ENCODE results near the gene TRPM7.

Gene TRPM7

DNA sequence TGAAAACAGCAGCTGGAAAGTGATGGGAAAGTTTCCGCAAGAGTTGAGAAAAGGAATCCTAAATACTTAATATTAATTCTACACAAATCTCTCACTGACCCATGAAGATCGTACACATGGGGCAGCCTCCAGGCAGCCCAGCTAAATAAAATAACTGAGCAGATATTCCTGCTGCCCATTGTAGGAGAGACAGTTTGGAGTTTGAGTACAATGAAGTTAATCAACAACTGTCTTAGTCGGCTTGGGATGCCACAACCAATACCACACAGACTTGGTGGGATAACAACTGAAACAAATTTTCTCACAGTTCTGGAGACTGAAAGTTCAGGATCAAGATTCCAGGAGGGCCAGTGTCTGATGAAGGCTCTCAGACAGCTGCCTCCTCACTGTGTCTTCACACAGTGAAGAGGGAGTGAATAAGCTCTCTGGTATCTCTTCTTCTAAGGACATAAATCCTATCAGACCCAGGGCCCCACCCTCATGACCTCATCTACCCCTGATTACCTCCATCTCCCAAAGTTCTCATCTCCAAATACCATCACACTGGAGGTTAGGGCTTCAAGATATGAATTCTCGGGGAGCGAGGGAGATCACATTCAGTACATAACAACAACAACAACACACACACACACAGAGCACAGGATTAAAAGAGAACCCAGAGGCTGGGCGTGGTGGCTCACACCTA lies 9.7 kb downstream of the TRPM7 start:
- TF ChIP-seq, protein P1, sequence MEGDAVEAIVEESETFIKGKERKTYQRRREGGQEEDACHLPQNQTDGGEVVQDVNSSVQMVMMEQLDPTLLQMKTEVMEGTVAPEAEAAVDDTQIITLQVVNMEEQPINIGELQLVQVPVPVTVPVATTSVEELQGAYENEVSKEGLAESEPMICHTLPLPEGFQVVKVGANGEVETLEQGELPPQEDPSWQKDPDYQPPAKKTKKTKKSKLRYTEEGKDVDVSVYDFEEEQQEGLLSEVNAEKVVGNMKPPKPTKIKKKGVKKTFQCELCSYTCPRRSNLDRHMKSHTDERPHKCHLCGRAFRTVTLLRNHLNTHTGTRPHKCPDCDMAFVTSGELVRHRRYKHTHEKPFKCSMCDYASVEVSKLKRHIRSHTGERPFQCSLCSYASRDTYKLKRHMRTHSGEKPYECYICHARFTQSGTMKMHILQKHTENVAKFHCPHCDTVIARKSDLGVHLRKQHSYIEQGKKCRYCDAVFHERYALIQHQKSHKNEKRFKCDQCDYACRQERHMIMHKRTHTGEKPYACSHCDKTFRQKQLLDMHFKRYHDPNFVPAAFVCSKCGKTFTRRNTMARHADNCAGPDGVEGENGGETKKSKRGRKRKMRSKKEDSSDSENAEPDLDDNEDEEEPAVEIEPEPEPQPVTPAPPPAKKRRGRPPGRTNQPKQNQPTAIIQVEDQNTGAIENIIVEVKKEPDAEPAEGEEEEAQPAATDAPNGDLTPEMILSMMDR (IDR thresholded peaks at IDR 0.05; ENCODE audit: poor library complexity, severe bottlenecking) = no peak
- Histone ChIP-seq H3K27ac (ENCODE audit: poor library complexity, severe bottlenecking) (peak overlapping the region; percentile 29), H3K36me3 (ENCODE audit: low read depth) (peaks cover 51% of the 10 kb centered on the region), H3K9me3 (ENCODE audit: severe bottlenecking) (no peaks in the 10 kb centered on the region), H3K4me3 (ENCODE audit: severe bottlenecking) (no peak overlapping the region), H3K27me3 (ENCODE audit: insufficient read depth, poor library complexity, severe bottlenecking) (no peaks in the 10 kb centered on the region), H3K4me1 (ENCODE audit: insufficient read depth, poor library complexity, severe bottlenecking) (peaks cover 16% of the 10 kb centered on the region)
- DNase-seq (ENCODE audit: low spot score) = no peak
- peak; percentile 99 for ATAC-seq (ENCODE audit: low read depth)

DNA sequence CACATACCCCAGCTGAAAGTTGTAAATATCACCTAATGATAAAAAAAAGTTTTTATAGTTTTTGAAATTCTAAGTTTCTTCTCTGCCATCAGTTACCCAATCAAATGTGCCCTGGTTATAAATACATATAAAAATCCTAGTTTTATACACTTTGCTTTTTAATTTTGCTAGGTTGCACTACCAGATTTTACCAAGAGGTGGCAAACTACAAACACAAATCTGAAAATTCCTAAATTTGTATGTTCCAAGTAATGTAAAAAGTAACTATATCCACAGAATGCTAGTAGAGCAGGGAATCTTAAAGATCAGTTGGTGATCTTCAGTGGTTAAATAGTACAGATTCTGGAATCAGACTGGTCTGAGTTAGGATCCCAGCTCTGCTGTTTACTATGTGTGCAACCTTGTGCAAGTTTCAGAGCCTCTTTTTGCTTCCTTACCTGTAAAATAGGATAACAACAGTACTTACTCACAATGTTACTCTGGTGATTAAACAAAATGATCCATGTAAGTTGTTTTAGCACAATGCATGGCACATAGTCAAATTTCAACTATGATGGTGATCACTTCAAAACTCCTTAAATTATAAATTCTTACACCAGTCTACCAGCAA lies 11.0 kb downstream of the TRPM7 start:
- H3K27ac ChIP-seq (ENCODE audit: poor library complexity, severe bottlenecking) = peak overlapping the region; percentile 29
- ATAC-seq (ENCODE audit: low read depth) (peak; percentile 10; the same call in 2 of the 3 replicates), DNase-seq (ENCODE audit: low spot score) (no peak)
- TF ChIP-seq, protein P1 (IDR thresholded peaks at IDR 0.05; ENCODE audit: poor library complexity, severe bottlenecking) = peak; percentile 98
- H3K27me3 ChIP-seq (ENCODE audit: insufficient read depth, poor library complexity, severe bottlenecking) = no peaks in the 10 kb centered on the region
- peaks cover 46% of the 10 kb centered on the region for H3K36me3 ChIP-seq (ENCODE audit: low read depth)
- no peaks in the 10 kb centered on the region for H3K9me3 ChIP-seq (ENCODE audit: severe bottlenecking)
- no peak overlapping the region for H3K4me3 ChIP-seq (ENCODE audit: severe bottlenecking)
- peaks cover 13% of the 10 kb centered on the region for H3K4me1 ChIP-seq (ENCODE audit: insufficient read depth, poor library complexity, severe bottlenecking)

DNA sequence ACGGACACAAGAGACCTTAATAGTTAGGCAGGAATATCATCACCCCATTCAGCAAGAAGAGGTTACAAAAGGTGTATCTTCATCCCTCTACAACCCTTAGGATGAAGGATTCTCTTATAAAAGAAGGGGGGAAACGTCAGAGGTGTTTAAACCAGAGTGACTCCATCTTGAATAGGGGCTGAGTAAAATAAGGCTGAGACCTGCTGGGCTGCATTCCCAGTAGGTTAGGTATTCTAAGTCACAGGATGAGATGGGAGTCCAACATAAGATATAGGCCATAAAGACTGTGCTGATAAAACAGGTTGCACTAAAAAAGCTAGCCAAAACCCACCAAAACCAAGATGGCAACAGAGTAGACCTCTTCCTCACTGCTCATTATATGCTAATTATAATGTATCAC lies 16.5 kb downstream of the TRPM7 start:
- Histone ChIP-seq H3K9me3 (ENCODE audit: severe bottlenecking) (no peaks in the 10 kb centered on the region), H3K4me1 (ENCODE audit: insufficient read depth, poor library complexity, severe bottlenecking) (no peaks in the 10 kb centered on the region), H3K27ac (ENCODE audit: poor library complexity, severe bottlenecking) (no peak overlapping the region), H3K27me3 (ENCODE audit: insufficient read depth, poor library complexity, severe bottlenecking) (no peaks in the 10 kb centered on the region), H3K4me3 (ENCODE audit: severe bottlenecking) (no peak overlapping the region), H3K36me3 (ENCODE audit: low read depth) (peaks cover 52% of the 10 kb centered on the region)
- TF ChIP-seq, protein P1 (IDR thresholded peaks at IDR 0.05; ENCODE audit: poor library complexity, severe bottlenecking) = no peak
- no peak for ATAC-seq (ENCODE audit: low read depth)
- DNase-seq (ENCODE audit: low spot score) = no peak

- Histone ChIP-seq H3K4me3 (ENCODE audit: severe bottlenecking) (no peak overlapping the region), H3K36me3 (ENCODE audit: low read depth) (peaks cover 52% of the 10 kb centered on the region), H3K27me3 (ENCODE audit: insufficient read depth, poor library complexity, severe bottlenecking) (no peaks in the 10 kb centered on the region), H3K4me1 (ENCODE audit: insufficient read depth, poor library complexity, severe bottlenecking) (no peaks in the 10 kb centered on the region), H3K9me3 (ENCODE audit: severe bottlenecking) (no peaks in the 10 kb centered on the region), H3K27ac (ENCODE audit: poor library complexity, severe bottlenecking) (no peak overlapping the region)
- no peak for ATAC-seq (ENCODE audit: low read depth)
- TF ChIP-seq, protein P1 (IDR thresholded peaks at IDR 0.05; ENCODE audit: poor library complexity, severe bottlenecking) = no peak
- DNase-seq (ENCODE audit: low spot score) = no peak
These were observed 17.0 kb downstream of the TRPM7 start for GRCh38 chr15:50669611-50670010.

DNA sequence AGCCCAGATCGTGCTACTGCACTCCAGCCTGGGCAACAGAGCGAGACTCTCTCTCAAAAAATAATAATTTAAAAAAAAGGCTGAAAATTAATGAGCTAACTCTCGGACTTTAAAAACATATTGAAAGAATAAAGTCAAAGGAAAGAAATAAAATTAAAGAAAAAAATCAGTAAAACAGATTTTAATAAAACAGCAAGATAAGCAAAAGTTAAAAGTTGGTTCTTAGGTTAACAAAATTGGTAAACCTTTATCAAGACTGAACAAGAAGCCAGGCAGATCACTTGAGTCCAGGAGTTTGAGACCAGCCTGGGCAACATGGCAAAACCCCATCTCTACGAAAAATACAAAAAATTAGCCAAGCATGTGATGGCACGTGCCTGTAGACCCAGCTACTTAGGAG lies 20.7 kb downstream of the TRPM7 start:
- Histone ChIP-seq H3K27ac (ENCODE audit: poor library complexity, severe bottlenecking) (no peak overlapping the region), H3K4me1 (ENCODE audit: insufficient read depth, poor library complexity, severe bottlenecking) (no peaks in the 10 kb centered on the region), H3K4me3 (ENCODE audit: severe bottlenecking) (no peak overlapping the region), H3K27me3 (ENCODE audit: insufficient read depth, poor library complexity, severe bottlenecking) (no peaks in the 10 kb centered on the region), H3K9me3 (ENCODE audit: severe bottlenecking) (no peaks in the 10 kb centered on the region), H3K36me3 (ENCODE audit: low read depth) (peaks cover 64% of the 10 kb centered on the region)
- TF ChIP-seq, protein P1 (IDR thresholded peaks at IDR 0.05; ENCODE audit: poor library complexity, severe bottlenecking) = no peak
- ATAC-seq (ENCODE audit: low read depth) = no peak
- no peak for DNase-seq (ENCODE audit: low spot score)
